Fibroblast of skin of abdomen (primary cell): Measurements from ENCODE around the gene CNNM3.

Experiments
- DNase-seq: peaks from one replicate; pipeline ENCODE4 v3.0.0-alpha.2; 2013

Gene CNNM3

GRCh38 chr2:96879545-96880040 lies 63.5 kb downstream of the CNNM3 start:
- DNase-seq = no peak

GRCh38 chr2:96880891-96881273 lies 64.8 kb downstream of the CNNM3 start:
- DNase-seq = no peak

- no peak for DNase-seq
Measured at GRCh38 chr2:96881349-96882195, 65.5 kb downstream of the CNNM3 start.

- no peak for DNase-seq
Measured at GRCh38 chr2:96882230-96882629, 66.2 kb downstream of the CNNM3 start.

GRCh38 chr2:96882906-96883305 lies 66.8 kb downstream of the CNNM3 start:
- no peak for DNase-seq

GRCh38 chr2:96883306-96883705 lies 67.2 kb downstream of the CNNM3 start:
- DNase-seq = no peak
